Uterus (tissue), 4 donors: ENCODE measurements around the gene PSENEN. TPM values are rescaled to one million over a fixed set of nuclear protein-coding genes. Genes with fewer than 3 reads are reported as not detected.

Experiments
- DNase-seq, 2 donors: peaks; one replicate each; pipeline ENCODE4 v3.0.0-alpha.2; 2019 to 2020
- H3K27ac ChIP-seq, 2 donors: fragments of 200-600 bp; sonication (generic); 1 replicate in 1 of 2; 2 replicates in 1 of 2; pipeline ENCODE4 v1.5.1; 2016 to 2018
- H3K27me3 ChIP-seq, 2 donors: fragments of 200-600 bp; sonication (generic); one replicate each; pipeline ENCODE4 v1.5.1; 2018 to 2019; ENCODE audit warnings: control low read depth in 1 of 2
- H3K36me3 ChIP-seq, 2 donors: fragments of 200-600 bp; sonication (generic); one replicate each; pipeline ENCODE4 v1.5.1; 2019; ENCODE audit warnings: control low read depth in 1 of 2
- H3K4me1 ChIP-seq, 2 donors: fragments of 200-600 bp; sonication (generic); one replicate each; pipeline ENCODE4 v1.5.1; 2018 to 2019; ENCODE audit warnings: control low read depth in 1 of 2
- H3K4me3 ChIP-seq, 2 donors: fragments of 200-600 bp; sonication (generic); 1 replicate in 1 of 2; 2 replicates in 1 of 2; pipeline ENCODE4 v1.5.1; 2018 to 2019; ENCODE audit warnings: mild to moderate bottlenecking in 1 of 2
- H3K9me3 ChIP-seq, 2 donors: fragments of 200-600 bp; sonication (generic); one replicate each; pipeline ENCODE4 v1.5.1; 2019; ENCODE audit warnings: control low read depth in 1 of 2
- POLR2A ChIP-seq, 2 donors: fragments of 450-650 bp; IDR thresholded peaks; one replicate each; pipeline ENCODE4 v1.6.1; 2016; ENCODE audit warnings: antibody characterized with exemption in 2 of 2, mild to moderate bottlenecking in 1 of 2, moderate library complexity in 1 of 2
- intact Hi-C: fragments of 100-400 bp; cut with DNase I; formaldehyde crosslinking; loops from one replicate; pipeline ENCODE4 v1.15.1; 2023; ENCODE audit warnings: low total_unique reads
- total RNA-seq, 4 donors: library from RNA; depleted of rRNA in 3 of 4; stranded (reverse); fragments of >200 nt in 3 of 4; gene quantifications; one replicate each; pipeline versions ENCODE4 v1.1.0 to v1.2.4, GENCODE V29; 2014 to 2023
- TF ChIP-seq, protein P1 (sequence below), 4 experiments: fragments of 200-600 bp in 2 of 4; fragments of 450-650 bp in 2 of 4; sonication (generic) in 2 of 4; IDR thresholded peaks; one replicate each; pipeline ENCODE4 v1.5.1; 2016 to 2019; ENCODE audit warnings: antibody characterized with exemption in 4 of 4, mild to moderate bottlenecking in 2 of 4, moderate library complexity in 1 of 4
- donor health status: DM: yes; HTN: yes; CAD: no.

The PSENEN gene
- total RNA-seq, 4 donors from 2014 or later, result 5.3 to 37.3 (median 18.8) TPM

DNA sequence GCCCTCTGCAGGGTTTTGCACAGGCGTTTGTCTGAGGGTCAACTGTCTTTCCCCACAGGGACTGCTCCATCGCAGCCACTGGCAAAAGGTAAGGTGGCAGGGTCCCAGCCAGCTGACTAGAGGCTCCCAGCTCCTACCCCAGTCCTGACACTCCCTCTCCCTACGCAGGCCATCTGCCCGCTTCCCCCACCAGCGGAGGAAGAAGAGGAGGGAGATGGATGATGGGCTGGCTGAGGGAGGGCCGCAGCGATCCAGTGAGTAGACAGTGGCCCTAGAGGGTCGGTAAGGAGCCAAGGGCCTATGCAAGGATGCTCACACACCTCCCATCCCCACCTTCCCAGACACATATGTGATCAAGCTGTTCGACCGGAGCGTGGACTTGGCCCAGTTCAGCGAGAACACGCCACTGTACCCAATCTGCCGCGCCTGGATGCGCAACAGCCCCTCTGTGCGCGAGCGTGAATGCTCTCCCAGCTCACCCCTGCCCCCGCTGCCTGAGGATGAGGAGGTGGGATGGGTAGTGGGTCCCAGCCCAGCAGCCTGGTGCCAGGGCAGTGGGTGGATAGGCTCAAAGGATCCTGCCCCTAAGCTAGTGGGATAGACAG lies 7.4 kb downstream of the PSENEN start:
- no peak for DNase-seq
- Histone ChIP-seq H3K27me3 (no peaks in the 10 kb centered on the region), H3K4me1 (peaks cover 0 to 19% of the 10 kb centered on the region in 2 donors), H3K9me3 (no peaks in the 10 kb centered on the region), H3K36me3 (no peaks in the 10 kb centered on the region), H3K27ac (no peak overlapping the region), H3K4me3 (no peak overlapping the region)
- TF ChIP-seq, protein P1, sequence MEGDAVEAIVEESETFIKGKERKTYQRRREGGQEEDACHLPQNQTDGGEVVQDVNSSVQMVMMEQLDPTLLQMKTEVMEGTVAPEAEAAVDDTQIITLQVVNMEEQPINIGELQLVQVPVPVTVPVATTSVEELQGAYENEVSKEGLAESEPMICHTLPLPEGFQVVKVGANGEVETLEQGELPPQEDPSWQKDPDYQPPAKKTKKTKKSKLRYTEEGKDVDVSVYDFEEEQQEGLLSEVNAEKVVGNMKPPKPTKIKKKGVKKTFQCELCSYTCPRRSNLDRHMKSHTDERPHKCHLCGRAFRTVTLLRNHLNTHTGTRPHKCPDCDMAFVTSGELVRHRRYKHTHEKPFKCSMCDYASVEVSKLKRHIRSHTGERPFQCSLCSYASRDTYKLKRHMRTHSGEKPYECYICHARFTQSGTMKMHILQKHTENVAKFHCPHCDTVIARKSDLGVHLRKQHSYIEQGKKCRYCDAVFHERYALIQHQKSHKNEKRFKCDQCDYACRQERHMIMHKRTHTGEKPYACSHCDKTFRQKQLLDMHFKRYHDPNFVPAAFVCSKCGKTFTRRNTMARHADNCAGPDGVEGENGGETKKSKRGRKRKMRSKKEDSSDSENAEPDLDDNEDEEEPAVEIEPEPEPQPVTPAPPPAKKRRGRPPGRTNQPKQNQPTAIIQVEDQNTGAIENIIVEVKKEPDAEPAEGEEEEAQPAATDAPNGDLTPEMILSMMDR (IDR thresholded peaks at IDR 0.05), result no peak
- no peak for TF ChIP-seq POLR2A (IDR thresholded peaks at IDR 0.05)
- intact Hi-C loops, result no loop called here

DNA sequence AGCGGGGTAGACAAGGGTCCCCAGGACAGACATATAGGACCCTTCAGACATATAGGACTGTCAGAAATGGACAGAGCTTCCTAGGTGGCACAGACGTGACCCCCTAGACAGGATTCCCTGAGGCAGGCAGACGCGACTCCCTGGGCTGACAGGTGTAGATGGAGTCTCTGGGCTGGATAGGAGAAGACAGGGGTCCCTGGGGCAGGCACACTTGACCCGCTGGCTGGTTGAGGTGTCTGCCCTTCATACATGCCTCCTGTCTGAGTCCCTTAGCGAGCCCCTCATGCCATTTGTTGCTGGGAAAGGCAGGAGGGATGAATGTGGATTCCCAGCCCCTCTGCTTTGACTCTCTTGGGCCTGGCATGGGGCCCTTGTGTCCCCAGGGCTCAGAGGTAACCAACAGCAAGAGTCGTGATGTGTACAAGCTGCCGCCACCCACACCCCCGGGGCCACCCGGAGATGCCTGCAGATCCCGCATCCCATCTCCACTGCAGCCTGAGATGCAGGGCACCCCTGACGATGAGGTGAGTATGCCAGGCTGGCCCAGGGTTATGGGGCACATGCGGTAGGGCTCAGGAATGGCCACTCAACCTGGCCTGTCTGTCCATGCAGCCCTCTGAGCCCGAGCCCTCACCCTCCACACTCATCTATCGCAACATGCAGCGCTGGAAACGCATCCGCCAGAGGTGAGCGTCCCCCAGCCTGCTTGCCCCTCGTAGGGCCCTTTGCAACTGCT lies 8.4 kb downstream of the PSENEN start:
- intact Hi-C loops, result no loop called here
- H3K4me1 ChIP-seq, result peaks cover 0 to 22% of the 10 kb centered on the region in 2 donors

DNA sequence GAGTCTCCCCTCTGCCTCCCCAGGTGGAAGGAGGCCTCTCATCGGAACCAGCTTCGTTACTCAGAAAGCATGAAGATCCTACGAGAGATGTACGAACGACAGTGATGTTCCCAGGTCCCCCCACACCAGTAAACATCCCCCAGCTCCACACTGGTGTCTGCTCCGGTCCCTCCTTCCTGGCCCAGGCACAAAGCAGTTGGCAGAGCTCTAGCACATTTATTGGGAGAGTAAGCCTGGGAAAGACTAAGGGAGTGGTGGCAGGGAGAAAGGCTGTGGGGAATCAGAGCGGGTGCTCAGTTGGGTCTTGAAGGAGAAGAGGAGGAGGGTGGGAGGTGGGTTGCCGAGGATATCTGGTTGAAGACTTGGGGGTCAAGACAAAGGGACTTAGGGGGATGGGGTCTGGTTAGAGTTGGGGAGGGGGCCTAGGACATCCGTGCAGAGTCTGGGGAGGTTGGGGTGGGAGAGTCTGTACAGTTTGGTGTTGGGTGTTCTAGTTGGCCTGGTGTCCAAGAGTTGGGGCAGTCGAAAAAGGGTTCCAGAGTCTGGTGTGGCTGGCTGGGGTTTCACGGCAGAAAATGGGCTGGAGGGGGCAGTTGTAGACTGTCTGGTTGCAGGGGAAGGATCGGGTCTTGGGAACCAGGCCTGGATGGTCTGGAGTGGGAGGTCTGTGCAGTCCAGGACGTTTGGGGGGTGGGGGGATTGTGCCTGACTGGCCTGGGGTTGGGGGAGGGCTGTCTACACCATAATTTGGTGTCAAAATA lies 9.1 kb downstream of the PSENEN start:
- H3K27me3 ChIP-seq, result no peaks in the 10 kb centered on the region
- TF ChIP-seq, protein P1 (IDR thresholded peaks at IDR 0.05), result no peak
- no peak for TF ChIP-seq POLR2A (IDR thresholded peaks at IDR 0.05)
- H3K36me3 ChIP-seq, result no peaks in the 10 kb centered on the region
- H3K27ac ChIP-seq, result peak overlapping the region; percentile 98 to 99
- H3K4me3 ChIP-seq, result peak overlapping the region; percentile 94 to 96
- peaks cover 0 to 23% of the 10 kb centered on the region in 2 donors for H3K4me1 ChIP-seq
- H3K9me3 ChIP-seq, result no peaks in the 10 kb centered on the region
- DNase-seq, result peak in 1 of 2 donors; percentile 52
- intact Hi-C loops, result no loop called here

More for the DNA sequence above, 8.4 kb downstream of the PSENEN start:
- Histone ChIP-seq H3K9me3 (no peaks in the 10 kb centered on the region), H3K36me3 (no peaks in the 10 kb centered on the region), H3K4me3 (no peak overlapping the region), H3K27ac (peak overlapping the region; percentile 98 to 99), H3K27me3 (no peaks in the 10 kb centered on the region)
- no peak for DNase-seq
- no peak for TF ChIP-seq POLR2A (IDR thresholded peaks at IDR 0.05)
- TF ChIP-seq, protein P1 (IDR thresholded peaks at IDR 0.05), result no peak

DNA sequence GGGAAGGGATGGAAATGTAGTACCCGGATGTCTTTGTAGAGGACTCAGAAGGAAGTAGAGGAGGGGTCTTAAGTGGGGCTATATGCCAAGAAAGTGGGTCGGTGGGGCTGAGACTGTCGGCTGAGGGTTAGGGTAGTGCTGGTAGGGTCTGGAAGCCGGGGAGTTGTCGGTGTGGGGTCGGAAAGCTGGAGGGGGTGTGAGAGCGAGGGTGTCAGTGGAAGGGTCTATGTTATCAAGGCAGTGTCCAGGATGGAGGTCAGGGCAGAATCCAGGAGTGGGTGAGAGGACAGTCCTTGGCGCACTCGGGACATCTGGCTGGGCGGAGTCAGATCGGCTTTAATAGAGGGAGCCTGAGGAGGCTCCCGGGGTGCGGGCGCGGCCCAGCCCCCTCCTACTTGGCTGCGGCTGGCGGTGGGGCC lies 9.7 kb downstream of the PSENEN start:
- TF ChIP-seq, protein P1 (IDR thresholded peaks at IDR 0.05), result no peak
- no peak for TF ChIP-seq POLR2A (IDR thresholded peaks at IDR 0.05)
- Histone ChIP-seq H3K4me1 (peaks cover 0 to 20% of the 10 kb centered on the region in 2 donors), H3K36me3 (no peaks in the 10 kb centered on the region), H3K4me3 (peak overlapping the region; percentile 94 to 96), H3K27ac (peak overlapping the region; percentile 98 to 99), H3K27me3 (no peaks in the 10 kb centered on the region), H3K9me3 (no peaks in the 10 kb centered on the region)
- intact Hi-C loops, result no loop called here
- no peak for DNase-seq
